ENCODE results near the gene ANKZF1. TPM values are rescaled to one million over a fixed set of nuclear protein-coding genes. Genes with fewer than 3 reads are reported as not detected.

ANKZF1 gene, protein sequence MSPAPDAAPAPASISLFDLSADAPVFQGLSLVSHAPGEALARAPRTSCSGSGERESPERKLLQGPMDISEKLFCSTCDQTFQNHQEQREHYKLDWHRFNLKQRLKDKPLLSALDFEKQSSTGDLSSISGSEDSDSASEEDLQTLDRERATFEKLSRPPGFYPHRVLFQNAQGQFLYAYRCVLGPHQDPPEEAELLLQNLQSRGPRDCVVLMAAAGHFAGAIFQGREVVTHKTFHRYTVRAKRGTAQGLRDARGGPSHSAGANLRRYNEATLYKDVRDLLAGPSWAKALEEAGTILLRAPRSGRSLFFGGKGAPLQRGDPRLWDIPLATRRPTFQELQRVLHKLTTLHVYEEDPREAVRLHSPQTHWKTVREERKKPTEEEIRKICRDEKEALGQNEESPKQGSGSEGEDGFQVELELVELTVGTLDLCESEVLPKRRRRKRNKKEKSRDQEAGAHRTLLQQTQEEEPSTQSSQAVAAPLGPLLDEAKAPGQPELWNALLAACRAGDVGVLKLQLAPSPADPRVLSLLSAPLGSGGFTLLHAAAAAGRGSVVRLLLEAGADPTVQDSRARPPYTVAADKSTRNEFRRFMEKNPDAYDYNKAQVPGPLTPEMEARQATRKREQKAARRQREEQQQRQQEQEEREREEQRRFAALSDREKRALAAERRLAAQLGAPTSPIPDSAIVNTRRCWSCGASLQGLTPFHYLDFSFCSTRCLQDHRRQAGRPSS
- total RNA-seq = 10 to 100 TPM; 12.7 to 22.0 TPM

DNA sequence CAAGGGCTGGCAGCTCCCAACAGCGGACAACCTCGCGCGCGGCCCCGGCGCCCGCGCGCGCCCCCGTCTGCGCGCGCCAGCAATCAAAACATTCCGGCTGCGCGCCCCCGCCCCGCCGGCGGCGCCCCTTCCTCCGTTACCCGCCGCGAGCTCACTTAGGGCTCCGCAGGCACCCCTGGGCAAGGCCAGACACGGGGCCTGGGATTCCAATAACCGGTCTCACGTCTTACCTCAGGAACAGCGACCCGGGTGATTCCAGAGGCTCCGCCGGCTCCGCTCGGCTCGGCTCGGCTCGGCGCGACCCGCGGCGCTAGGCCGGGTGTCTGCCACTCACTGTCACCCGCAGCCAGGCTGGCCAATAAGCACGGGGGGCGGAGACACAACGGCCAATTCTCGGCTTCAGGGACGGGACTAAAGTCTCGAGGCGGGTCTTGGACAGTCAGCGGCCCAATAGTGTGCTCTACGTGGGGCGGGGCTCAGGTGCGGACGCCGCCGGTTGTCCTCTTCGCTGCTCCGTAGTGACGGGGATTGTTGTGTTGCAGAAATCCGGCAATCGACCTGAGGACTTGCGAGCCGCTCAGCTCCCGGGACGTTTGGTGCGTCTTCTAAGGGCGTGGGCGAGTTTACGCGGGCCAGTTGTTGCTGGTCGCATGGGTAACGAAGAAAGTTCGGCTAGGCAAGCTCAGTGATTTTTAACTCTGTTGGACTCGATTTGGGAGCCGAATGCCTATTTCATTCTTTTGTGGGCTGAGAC is at the start of gene ANKZF1, which contains the start of gene ATG9A:
TSS of gene ANKZF1 (plus strand) at position 502 of the 754 bp plus-strand sequence. CDS start 452 bp downstream, outside the sequence.
TSS of gene ATG9A (minus strand) at position 332 of the 754 bp plus-strand sequence. CDS start 1,612 bp downstream, outside the sequence.

DNA sequence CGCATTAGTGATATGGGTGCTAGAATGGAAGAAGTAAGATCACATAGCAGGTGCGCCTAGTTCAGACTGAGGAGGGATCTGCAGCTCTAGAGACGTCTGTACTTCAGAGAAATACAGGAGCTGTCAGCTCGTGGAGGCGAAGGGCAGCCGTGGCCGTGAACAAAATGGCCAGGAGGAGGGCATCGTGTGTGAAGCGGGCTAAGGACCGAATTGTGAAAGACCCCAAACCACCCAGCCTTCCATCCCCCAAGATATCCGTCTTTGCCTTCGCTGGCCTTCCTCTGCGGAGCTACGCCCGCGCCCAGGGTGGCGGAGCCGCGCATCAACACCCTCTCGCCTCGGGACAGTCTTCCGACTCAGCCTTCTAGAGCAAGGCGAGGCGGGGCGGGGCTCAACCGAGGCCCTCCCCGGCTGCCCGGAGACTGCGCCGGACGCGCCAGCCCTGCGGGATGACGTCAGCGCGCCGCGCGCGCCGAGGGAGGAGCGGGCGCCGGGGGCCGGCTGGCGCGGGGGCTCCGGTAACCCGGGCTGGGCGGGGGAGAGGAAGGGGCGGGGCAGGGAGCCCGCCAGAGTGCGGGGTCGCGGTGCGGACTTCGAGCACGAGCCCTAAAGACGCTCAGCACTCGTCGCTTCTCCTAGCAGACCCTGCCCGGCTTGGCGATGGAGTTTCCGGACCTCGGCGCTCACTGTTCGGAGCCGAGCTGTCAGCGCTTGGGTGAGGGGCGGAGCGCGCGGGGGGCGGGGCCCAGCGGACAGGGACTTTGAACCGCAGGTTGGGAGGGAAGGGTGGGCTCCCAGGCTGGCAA is 23.1 kb upstream of the ANKZF1 start, which contains the start of gene ZFAND2B:
TSS of gene ZFAND2B (plus strand) at position 455 of the 806 bp plus-strand sequence. CDS start at position 661, 206 bp downstream.

DNA sequence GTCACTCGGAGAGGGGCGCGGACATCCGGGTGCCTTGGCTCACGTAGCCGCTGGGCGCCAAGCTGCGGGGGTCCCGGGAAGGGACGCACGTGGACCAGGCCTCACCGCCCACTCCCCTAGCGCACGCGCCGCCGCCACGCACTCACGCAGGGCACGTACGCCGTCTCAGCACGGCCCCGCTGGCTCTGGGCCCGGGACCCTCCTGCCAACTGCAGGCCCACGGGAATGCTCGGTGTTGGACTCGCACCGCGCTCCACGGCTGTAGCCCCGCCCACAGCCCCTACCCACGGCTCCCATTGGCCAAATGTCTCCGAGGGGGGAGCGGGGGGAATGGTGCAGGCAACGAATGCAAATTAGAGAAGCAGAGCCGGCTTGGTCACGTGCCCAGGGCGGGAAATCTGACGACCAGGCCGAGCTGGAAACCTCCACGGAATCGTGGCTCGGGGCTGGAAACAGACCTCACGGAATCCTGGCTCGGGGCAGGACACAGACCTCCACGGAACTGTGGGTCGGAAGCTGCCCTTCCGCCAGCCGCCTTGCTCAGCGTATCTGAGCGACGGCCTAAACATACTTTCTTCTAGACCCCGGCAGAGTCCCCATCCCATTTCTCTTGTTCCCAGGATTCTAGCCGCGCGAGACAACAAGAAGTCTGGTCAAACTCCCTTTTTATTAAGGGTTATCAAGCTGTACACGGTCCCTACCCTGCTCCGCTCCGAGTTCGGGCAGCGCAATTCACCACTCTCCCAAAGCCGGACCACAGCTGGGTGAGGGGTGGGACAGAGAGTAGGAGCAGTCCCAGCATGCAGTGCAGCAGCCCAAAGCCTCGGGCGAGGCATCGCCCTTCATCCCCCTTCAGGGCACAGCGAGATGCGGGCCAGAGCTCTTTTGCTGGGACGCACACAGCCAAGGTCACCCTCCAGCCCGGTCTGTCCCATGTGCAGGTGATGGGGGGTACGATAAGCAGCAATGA is 10.6 kb upstream of the ANKZF1 start, which contains the start of gene ABCB6:
TSS of gene ABCB6 (minus strand) at position 227 of the 970 bp plus-strand sequence. CDS start 285 bp downstream, outside the sequence.

DNA sequence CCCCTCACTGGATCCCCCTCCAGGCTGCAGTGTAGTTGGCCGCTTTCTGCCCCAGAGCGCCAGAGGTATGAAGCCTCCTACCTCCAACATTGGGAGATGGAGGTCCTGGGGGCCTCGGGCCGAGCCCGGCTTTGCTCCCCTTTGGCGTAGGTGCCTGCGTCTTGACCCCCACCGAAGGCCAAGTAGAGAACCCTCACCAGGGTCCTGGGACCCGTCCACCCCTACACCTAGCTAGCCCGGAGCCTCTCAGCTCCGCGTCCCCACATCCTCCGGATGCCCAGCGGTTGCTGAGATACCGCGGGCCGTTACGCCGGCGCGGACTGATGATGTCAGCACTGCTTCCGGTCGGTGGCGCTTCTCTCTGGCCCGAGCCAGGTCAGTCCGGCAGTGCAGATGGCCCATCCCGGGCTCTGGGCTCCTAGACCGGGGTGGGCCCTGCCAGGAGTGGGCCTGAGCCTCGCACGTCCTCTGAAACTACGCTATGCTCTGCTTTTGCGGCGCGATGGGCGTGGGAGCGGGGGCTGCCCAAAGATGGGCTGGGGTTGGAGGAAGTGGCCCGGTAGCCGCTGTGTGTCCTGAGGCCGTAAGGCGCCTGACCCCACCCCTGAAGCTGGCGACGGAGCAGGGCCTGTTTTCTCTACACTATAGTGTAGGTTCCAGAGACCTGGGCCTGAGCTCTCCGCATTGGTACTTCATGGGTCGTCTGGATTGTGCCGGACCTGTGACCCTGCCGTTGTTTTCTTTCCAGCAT is 15.7 kb downstream of the ANKZF1 start, which contains the start of the genes GLB1L and STK16:
TSS of gene GLB1L (minus strand) at position 297 of the 751 bp plus-strand sequence. CDS start 1,871 bp downstream, outside the sequence.
TSS of gene STK16 (plus strand) at position 332 of the 751 bp plus-strand sequence. CDS start 521 bp downstream, outside the sequence.

DNA sequence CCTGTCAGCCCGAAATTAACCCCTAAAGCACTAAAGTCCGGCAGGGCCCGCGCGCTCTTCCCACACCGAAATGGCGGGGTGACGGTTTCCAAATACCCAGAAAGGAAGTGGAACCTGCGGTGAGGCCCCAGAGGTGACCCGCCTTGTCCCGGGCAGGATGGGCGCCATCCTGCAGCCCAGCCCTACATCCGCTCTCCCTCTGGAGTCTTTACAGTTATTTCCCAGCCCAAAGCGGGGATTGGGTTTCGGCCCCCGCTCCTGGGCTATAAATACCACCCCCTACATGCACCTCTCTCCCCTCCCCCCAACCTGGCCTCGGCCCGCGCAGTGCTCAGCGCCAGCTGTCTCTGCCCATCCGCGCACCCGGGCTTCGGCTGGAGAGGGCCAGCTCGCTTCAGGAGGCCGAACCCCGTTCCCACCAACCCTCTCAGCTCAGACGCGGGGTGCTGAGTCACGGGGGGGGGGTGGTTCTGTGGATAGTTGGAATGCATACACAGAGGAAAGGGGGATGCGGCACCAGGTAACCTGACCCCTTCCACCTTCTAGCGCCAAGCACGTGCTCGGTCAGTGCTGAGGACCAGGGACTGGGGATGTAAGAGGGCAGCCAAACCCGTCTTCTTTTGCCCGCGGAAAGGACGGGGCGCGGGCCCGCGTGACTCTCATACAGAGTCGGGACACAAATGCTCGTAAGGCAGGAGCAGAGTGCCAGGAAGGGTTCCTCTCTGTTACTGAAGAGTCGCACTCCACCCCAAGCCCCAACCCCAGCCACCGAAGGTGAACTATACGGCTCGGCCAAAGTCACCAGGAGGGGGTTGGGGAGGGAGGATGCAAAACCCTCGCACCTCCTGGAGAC is 23.5 kb downstream of the ANKZF1 start, which contains the start of gene TUBA4B:
TSS of gene TUBA4B (plus strand) at position 344 of the 853 bp plus-strand sequence. CDS start at position 509, 165 bp downstream.

DNA sequence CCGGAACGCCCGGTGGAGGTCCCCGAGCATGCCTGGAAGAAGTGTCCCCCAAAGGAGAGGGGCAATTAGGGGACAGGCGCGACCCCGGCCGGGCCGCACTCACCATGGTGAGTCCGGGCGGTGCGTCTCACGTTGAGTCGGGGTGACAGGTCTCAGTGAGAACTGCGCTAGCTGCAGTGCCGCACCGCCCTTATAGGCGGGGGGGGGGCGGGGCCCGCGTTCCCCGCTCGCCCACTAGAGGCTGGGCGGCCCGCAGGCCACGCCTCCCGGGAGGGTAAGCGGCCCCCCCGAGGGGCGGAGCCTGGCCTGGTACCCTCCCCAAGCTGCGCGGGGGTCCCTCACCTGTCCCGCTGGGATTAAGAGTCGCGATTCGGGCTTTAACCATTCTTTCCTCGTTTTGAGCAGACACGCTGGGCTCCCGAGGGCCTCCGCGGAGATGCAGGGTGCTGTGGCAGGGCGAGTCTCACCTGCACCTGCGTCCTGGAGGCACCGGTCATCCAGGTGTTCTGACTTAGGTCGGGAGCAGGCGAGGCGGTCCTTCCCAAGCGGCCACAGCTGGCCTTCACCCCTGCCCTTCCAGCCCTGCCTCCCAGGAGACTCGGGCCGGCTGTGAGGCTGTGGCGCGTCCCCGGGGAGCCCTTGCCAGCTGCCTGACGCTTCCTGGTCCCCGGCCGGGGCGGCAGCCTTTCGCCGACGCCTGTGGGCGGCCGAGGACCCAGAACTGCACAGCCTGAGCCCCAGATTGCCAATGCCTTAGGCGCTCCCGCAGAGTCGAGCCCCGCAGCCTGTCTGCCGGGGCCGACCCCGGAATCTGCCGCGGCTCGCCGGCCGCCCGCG is 24.4 kb downstream of the ANKZF1 start, which contains the start of gene TUBA4A:
TSS of gene TUBA4A (minus strand) at position 166 of the 837 bp plus-strand sequence. CDS start at position 106, 60 bp downstream.

DNA sequence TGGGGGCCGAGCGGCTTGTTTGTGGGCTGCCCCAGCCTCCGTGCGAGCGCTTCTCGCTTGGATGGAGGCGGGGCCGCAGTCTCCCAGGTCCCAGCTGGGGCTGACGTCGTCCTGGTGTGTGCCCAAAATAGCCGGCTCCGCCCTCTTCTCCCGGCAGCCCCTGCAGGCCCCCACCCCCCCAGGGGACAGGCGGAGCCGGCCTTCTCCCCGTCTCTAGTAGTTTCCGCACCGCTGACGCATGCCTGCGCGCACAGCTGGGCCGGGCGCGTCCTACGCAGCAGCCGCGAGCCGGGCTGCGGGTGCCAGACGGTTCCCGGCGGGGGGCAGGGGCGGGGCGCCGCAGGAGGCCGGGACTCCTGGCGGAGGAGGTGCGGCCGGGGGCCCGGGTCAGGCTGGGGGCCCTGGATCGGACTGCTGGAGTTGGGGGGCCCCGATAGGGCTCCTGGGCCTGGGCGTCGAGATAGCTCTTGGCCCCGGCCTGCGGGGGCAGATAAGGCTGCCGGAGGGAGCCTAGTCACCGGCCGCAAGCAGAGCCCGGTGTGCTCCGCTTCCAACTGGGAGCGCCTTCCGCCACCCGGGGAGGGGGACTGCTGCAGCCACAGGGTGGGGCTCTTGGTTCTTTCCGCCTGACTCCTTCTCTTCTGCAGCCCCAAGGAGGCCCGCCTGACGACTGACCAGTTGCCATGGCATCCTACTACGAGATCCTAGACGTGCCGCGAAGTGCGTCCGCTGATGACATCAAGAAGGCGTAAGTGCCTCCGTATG is 49.7 kb downstream of the ANKZF1 start, which contains the start of gene DNAJB2:
TSS of gene DNAJB2 (plus strand) at position 216 of the 765 bp plus-strand sequence. CDS start at position 684, 468 bp downstream.

Other genes with a start within 250 kb of the ANKZF1 start
- gene FEV, start 244.6 kb upstream of the ANKZF1 start, total RNA-seq = not detected
- gene CRYBA2, start 236.4 kb upstream of the ANKZF1 start, total RNA-seq = under 1 TPM in 1 of 2 donors, not detected in 1; 0.34 TPM
- gene CFAP65, start 188.3 kb upstream of the ANKZF1 start, total RNA-seq = under 1 TPM in 1 of 2 donors, not detected in 1; 0.34 TPM
- gene IHH, start 168.9 kb upstream of the ANKZF1 start, total RNA-seq = under 1 TPM in 1 of 2 donors, not detected in 1; 0.34 TPM
- gene NHEJ1, start 69.0 kb upstream of the ANKZF1 start, total RNA-seq = 10 to 100 TPM; 26.8 to 29.6 TPM
- 1 to 10 TPM in 1 of 2 donors, under 1 TPM in 1; 1.00 to 1.4 TPM for gene SLC23A3, start 59.8 kb upstream of the ANKZF1 start, total RNA-seq
- 10 to 100 TPM; 26.6 to 27.9 TPM for gene CNPPD1, start 52.9 kb upstream of the ANKZF1 start, total RNA-seq
- gene RETREG2, start 51.5 kb upstream of the ANKZF1 start, total RNA-seq = 10 to 100 TPM; 64.6 to 99.8 TPM
- 10 to 100 TPM; 13.7 to 24.8 TPM for gene ZFAND2B, start 23.0 kb upstream of the ANKZF1 start, total RNA-seq
- 10 to 100 TPM; 44.7 to 90.9 TPM for gene ABCB6, start 10.8 kb upstream of the ANKZF1 start, total RNA-seq
- gene ATG9A, start 170 bp upstream of the ANKZF1 start, total RNA-seq = 10 to 100 TPM; 54.7 to 63.6 TPM
- 10 to 100 TPM; 16.0 to 16.2 TPM for gene GLB1L, start 15.6 kb downstream of the ANKZF1 start, total RNA-seq
- 10 to 100 TPM; 23.3 to 36.5 TPM for gene STK16, start 15.7 kb downstream of the ANKZF1 start, total RNA-seq
- gene TUBA4B, start 23.4 kb downstream of the ANKZF1 start, total RNA-seq = not detected
- 1 to 10 TPM; 2.1 to 3.0 TPM for gene TUBA4A, start 24.1 kb downstream of the ANKZF1 start, total RNA-seq
- 10 to 100 TPM; 25.3 to 37.9 TPM for gene DNAJB2, start 49.6 kb downstream of the ANKZF1 start, total RNA-seq
- 1 to 10 TPM in 1 of 2 donors, under 1 TPM in 1; 0.33 to 1.0 TPM for gene PTPRN, start 79.6 kb downstream of the ANKZF1 start, total RNA-seq
- gene RESP18, start 102.9 kb downstream of the ANKZF1 start, total RNA-seq = not detected
- gene DNPEP, start 158.1 kb downstream of the ANKZF1 start, total RNA-seq = 10 to 100 TPM; 70.2 to 72.6 TPM
- gene DES, start 188.6 kb downstream of the ANKZF1 start, total RNA-seq = not detected
- under 1 TPM; under 0.01 to 0.33 TPM for gene SPEG, start 205.0 kb downstream of the ANKZF1 start, total RNA-seq

Measured in melanocyte of skin (primary cell).